Measurements from ENCODE around the gene DUOX2. TPM values are rescaled to one million over a fixed set of nuclear protein-coding genes. Genes with fewer than 3 reads are reported as not detected.
A peak's percentile ranks its signal among the peaks of the same experiment; 100 is the strongest.

DUOX2 gene
- total and polyA plus RNA-seq, 2 donors from 2014 or later, result 0.26 to 0.28 TPM

DNA sequence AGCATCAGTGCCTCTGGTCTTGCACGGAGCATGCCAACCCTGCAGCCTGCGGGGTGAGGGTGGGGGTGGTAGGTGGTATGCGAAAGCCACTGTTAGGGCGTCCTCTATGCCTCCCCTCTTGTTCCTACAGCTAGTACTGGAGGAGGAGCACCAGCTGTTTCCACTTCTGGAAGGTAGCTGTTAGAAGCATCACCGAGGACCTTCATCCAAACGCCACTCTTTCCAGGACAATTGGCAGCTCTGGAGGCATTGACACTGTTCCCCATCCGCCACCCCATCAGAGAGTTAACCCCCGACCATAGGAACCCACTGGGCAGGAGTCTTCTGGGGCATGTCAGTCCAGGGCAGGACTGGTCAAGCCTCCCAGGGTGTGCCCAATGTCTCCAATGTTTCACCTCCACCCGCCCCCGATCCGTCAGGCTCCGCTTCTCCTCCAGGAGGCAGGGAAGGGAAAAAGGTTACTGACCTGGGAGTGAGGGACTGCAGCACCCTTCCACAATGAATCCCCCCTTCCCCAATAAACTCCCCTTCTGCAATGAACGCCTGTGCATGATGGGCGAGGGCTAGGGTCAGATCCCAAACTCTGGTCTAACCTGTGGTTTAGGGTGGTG is 487 bp downstream of the DUOX2 start:
- intact Hi-C loops (cut with DNase I), result no loop called here
- DNase-seq (peak in 1 of 5 donors; percentile 22), FAIRE-seq (no peak)
- H3K36me3 ChIP-seq (ENCODE audit: control insufficient read depth in 2 of 3, insufficient read depth in 3 of 3, low read length in 3 of 3), result no peaks in the 10 kb centered on the region
- H3K27ac ChIP-seq (ENCODE audit: low read depth in 2 of 2, low read length in 2 of 2), result no peak overlapping the region
- TF ChIP-seq, protein P1, sequence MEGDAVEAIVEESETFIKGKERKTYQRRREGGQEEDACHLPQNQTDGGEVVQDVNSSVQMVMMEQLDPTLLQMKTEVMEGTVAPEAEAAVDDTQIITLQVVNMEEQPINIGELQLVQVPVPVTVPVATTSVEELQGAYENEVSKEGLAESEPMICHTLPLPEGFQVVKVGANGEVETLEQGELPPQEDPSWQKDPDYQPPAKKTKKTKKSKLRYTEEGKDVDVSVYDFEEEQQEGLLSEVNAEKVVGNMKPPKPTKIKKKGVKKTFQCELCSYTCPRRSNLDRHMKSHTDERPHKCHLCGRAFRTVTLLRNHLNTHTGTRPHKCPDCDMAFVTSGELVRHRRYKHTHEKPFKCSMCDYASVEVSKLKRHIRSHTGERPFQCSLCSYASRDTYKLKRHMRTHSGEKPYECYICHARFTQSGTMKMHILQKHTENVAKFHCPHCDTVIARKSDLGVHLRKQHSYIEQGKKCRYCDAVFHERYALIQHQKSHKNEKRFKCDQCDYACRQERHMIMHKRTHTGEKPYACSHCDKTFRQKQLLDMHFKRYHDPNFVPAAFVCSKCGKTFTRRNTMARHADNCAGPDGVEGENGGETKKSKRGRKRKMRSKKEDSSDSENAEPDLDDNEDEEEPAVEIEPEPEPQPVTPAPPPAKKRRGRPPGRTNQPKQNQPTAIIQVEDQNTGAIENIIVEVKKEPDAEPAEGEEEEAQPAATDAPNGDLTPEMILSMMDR (IDR thresholded peaks at IDR 0.05; ENCODE audit: borderline replicate concordance, extremely low read depth, insufficient read depth), result no peak
- H3K9ac ChIP-seq (ENCODE audit: low read length in 3 of 3), result no peak overlapping the region
- peaks cover 65% of the 10 kb centered on the region for H3K27me3 ChIP-seq (ENCODE audit: control insufficient read depth, insufficient read depth, low read length)
- H3K4me3 ChIP-seq (ENCODE audit: low read length in 3 of 3), result no peak overlapping the region
- no peaks in the 10 kb centered on the region for H3K9me3 ChIP-seq (ENCODE audit: control insufficient read depth in 2 of 3, insufficient read depth in 1 of 3, low read length in 3 of 3)
- H3K4me1 ChIP-seq (ENCODE audit: control insufficient read depth in 2 of 3, insufficient read depth in 2 of 3, low read depth in 1 of 3, low read length in 3 of 3), result peaks cover 0 to 37% (median 0%) of the 10 kb centered on the region in 3 donors

DNA sequence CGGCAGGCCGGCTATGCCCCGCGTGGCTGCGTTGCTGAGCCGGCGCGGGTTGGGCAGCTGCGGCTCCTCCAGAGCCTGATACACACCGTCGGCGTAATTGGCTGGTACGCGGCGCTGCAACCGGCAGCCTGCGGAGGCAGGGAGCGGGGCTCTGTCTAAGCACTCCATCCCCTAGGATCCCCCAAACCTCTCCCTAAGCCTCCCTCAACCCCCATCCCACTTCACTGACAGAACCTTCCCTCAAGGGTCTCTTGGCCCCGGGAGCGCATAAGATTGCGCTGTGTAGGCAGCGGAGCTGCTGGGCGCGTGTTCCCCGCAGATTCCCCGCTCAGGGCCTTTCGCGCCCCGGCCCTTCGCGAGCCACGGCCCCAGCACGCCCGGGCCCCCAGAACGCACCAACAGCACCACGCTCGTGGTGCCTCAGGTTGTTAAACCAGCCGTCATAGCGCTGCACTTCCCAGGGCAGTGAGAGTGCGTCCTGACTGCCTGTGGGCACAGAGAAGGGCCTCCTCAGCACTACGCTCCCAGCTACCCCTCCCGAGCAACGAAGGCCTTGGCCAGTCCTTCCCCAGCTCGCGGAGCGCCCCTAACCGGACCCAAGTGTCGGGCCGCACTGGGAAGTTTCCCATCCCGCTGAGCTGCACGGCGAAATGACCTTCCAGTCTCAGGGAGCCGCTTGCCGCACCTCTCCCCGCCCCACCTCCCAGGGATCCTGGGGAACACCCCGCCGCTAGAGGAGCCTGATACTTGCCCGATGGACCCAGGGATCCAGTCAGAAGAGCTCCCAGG is 1.2 kb downstream of the DUOX2 start:
- peaks cover 65% of the 10 kb centered on the region for H3K27me3 ChIP-seq (ENCODE audit: control insufficient read depth, insufficient read depth, low read length)
- H3K4me3 ChIP-seq (ENCODE audit: low read length in 3 of 3), result no peak overlapping the region
- no peaks in the 10 kb centered on the region for H3K9me3 ChIP-seq (ENCODE audit: control insufficient read depth in 2 of 3, insufficient read depth in 1 of 3, low read length in 3 of 3)
- intact Hi-C loops (cut with DNase I), result no loop called here
- H3K36me3 ChIP-seq (ENCODE audit: control insufficient read depth in 2 of 3, insufficient read depth in 3 of 3, low read length in 3 of 3), result no peaks in the 10 kb centered on the region
- H3K27ac ChIP-seq (ENCODE audit: low read depth in 2 of 2, low read length in 2 of 2), result no peak overlapping the region
- no peak for FAIRE-seq
- H3K4me1 ChIP-seq (ENCODE audit: control insufficient read depth in 2 of 3, insufficient read depth in 2 of 3, low read depth in 1 of 3, low read length in 3 of 3), result peaks cover 0 to 34% (median 0%) of the 10 kb centered on the region in 3 donors
- no peak overlapping the region for H3K9ac ChIP-seq (ENCODE audit: low read length in 3 of 3)
- TF ChIP-seq, protein P1 (IDR thresholded peaks at IDR 0.05; ENCODE audit: borderline replicate concordance, extremely low read depth, insufficient read depth), result no peak
- peak in 1 of 5 donors; percentile 75 for DNase-seq

DNA sequence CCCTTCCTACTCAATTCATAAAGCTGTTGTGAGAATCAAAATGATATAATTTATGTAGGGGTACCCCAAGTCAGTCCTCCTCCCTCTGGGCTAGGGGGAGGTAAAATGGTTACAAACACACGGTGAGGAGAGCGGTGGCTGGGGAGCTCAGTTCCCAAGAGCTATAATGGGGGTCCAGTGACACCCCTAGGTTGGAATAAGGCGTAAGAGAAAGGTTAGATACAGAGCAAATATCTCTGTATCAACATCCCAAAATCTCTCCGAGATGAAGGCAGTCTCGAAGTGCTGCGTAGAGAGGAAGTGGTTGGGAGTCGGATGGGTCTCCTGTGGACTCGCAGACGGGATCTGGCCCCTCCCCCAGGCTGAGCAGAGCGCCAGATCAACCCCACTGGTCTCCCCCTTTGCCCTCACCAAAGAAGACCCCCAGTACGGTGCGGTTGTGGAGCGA is 1.8 kb downstream of the DUOX2 start:
- FAIRE-seq (no peak), DNase-seq (peak in 1 of 5 donors; percentile 28)
- intact Hi-C loops (cut with DNase I), result no loop called here
- no peak overlapping the region for H3K27ac ChIP-seq (ENCODE audit: low read depth in 2 of 2, low read length in 2 of 2)
- H3K9ac ChIP-seq (ENCODE audit: low read length in 3 of 3), result no peak overlapping the region
- no peaks in the 10 kb centered on the region for H3K9me3 ChIP-seq (ENCODE audit: control insufficient read depth in 2 of 3, insufficient read depth in 1 of 3, low read length in 3 of 3)
- peaks cover 0 to 30% (median 0%) of the 10 kb centered on the region in 3 donors for H3K4me1 ChIP-seq (ENCODE audit: control insufficient read depth in 2 of 3, insufficient read depth in 2 of 3, low read depth in 1 of 3, low read length in 3 of 3)
- TF ChIP-seq, protein P1 (IDR thresholded peaks at IDR 0.05; ENCODE audit: borderline replicate concordance, extremely low read depth, insufficient read depth), result no peak
- H3K4me3 ChIP-seq (ENCODE audit: low read length in 3 of 3), result no peak overlapping the region
- H3K36me3 ChIP-seq (ENCODE audit: control insufficient read depth in 2 of 3, insufficient read depth in 3 of 3, low read length in 3 of 3), result no peaks in the 10 kb centered on the region
- H3K27me3 ChIP-seq (ENCODE audit: control insufficient read depth, insufficient read depth, low read length), result peaks cover 59% of the 10 kb centered on the region

Data from kidney (tissue), 14 donors.